DND-41 (cell line): Measurements from ENCODE around the gene KRTAP10-6.
"Not testable (repeated sequence)": the region's sequence is repeated elsewhere in the genome, so short reads cannot be mapped to it uniquely, and the experiment has no call there.

Experiments
- ATAC-seq: fragments of 200-7000 bp; cut with Tn5 transposase; 3 replicates; pipeline ENCODE4 v1.9.1; 2021; ENCODE audit warnings: low read depth; ENCODE audit not compliant: insufficient read depth
- DNase-seq: peaks from one replicate; pipeline ENCODE4 v3.0.0-alpha.2; 2020
- H2AFZ ChIP-seq: 2 replicates; pipeline ENCODE4 v1.6.0; 2012; ENCODE audit warnings: low read depth, low read length
- H3K27ac ChIP-seq: 2 replicates; pipeline ENCODE4 v1.5.1; 2012; ENCODE audit warnings: low read length, inconsistent platforms
- H3K27me3 ChIP-seq: fragments of 200-600 bp; sonication (generic); 2 replicates; pipeline ENCODE4 v1.6.0; 2012; ENCODE audit warnings: low read length, mild to moderate bottlenecking, inconsistent platforms; ENCODE audit not compliant: insufficient read depth, poor library complexity
- H3K36me3 ChIP-seq: 2 replicates; pipeline ENCODE4 v1.5.1; 2012; ENCODE audit warnings: low read length, inconsistent platforms; ENCODE audit not compliant: insufficient read depth
- H3K4me1 ChIP-seq: 2 replicates; pipeline ENCODE4 v1.5.1; 2012; ENCODE audit warnings: mild to moderate bottlenecking, low read length; ENCODE audit not compliant: insufficient read depth
- H3K4me2 ChIP-seq: 2 replicates; pipeline ENCODE4 v1.6.0; 2012; ENCODE audit warnings: mild to moderate bottlenecking, moderate library complexity, low read length, inconsistent platforms; ENCODE audit not compliant: insufficient read depth
- H3K4me3 ChIP-seq, 2 experiments: fragments of 200-600 bp in 1 of 2; shearing (Covaris generic) in 1 of 2; 2 replicates each; pipeline ENCODE4 v1.5.1; 2012 to 2016; ENCODE audit warnings: inconsistent platforms in 2 of 2, low read length in 2 of 2, mild to moderate bottlenecking in 2 of 2, low read depth in 1 of 2, moderate library complexity in 1 of 2
- H3K79me2 ChIP-seq: 2 replicates; pipeline ENCODE4 v1.6.0; 2012; ENCODE audit warnings: low read length, inconsistent platforms; ENCODE audit not compliant: insufficient read depth
- H3K9ac ChIP-seq: 2 replicates; pipeline ENCODE4 v1.6.0; 2012; ENCODE audit warnings: low read depth, mild to moderate bottlenecking, inconsistent platforms, low read length, moderate library complexity
- H3K9me3 ChIP-seq: 2 replicates; pipeline ENCODE4 v1.5.1; 2012; ENCODE audit warnings: low read length, moderate library complexity, mild to moderate bottlenecking, inconsistent platforms; ENCODE audit not compliant: insufficient read depth, severe bottlenecking
- H4K20me1 ChIP-seq: 2 replicates; pipeline ENCODE4 v1.6.0; 2012; ENCODE audit warnings: low read length; ENCODE audit not compliant: insufficient read depth
- EZH2 ChIP-seq: IDR thresholded peaks from 3 replicates; pipeline ENCODE4 v1.6.1; 2012; ENCODE audit warnings: borderline replicate concordance, low read depth, mild to moderate bottlenecking, moderate library complexity, low read length, inconsistent platforms; ENCODE audit not compliant: severe bottlenecking
- TF ChIP-seq, protein P1 (sequence below): IDR thresholded peaks from 2 replicates; pipeline ENCODE4 v1.5.1; 2012; ENCODE audit warnings: borderline replicate concordance, low read length, moderate library complexity, mild to moderate bottlenecking; ENCODE audit not compliant: poor library complexity, severe bottlenecking; ENCODE audit errors: extremely low read depth

Gene KRTAP10-6

DNA sequence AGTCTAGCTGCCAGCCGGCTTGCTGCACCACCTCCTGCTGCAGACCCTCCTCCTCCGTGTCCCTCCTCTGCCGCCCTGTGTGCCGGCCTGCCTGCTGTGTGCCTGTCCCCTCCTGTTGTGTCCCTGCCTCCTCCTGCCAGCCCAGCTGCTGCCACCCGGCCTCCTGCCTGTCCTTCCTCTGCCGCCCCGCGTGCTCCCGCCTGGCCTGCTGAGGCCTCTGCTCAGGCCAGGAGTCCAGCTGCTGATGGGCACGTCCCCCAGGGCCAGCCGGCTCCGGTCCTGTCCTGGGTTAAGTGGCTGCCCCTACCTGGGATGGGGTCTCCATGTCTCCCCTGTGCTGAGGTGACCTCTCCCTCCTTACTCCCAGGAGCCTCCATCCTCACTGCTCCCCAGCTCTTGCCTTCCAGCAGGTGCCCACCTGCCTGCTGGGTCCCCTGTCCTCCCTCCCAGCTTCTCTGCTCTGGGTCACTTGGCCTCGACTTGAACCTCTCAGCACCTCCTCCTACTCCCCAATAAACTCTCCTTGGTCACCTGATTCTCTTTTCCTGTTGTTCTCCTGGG is 20.4 kb upstream of the KRTAP10-6 start:
- H3K9ac ChIP-seq = no peak overlapping the region
- peaks cover 21% of the 10 kb centered on the region for H3K9me3 ChIP-seq
- no peak overlapping the region for H3K4me2 ChIP-seq
- H3K36me3 ChIP-seq = no peaks in the 10 kb centered on the region
- H2AFZ ChIP-seq = no peak overlapping the region
- no peaks in the 10 kb centered on the region for H3K27me3 ChIP-seq
- H3K79me2 ChIP-seq = no peaks in the 10 kb centered on the region
- H4K20me1 ChIP-seq = no peaks in the 10 kb centered on the region
- no peak overlapping the region for H3K27ac ChIP-seq
- no peaks in the 10 kb centered on the region for H3K4me1 ChIP-seq
- ATAC-seq (no peak), DNase-seq (no peak)
- TF ChIP-seq, protein P1, sequence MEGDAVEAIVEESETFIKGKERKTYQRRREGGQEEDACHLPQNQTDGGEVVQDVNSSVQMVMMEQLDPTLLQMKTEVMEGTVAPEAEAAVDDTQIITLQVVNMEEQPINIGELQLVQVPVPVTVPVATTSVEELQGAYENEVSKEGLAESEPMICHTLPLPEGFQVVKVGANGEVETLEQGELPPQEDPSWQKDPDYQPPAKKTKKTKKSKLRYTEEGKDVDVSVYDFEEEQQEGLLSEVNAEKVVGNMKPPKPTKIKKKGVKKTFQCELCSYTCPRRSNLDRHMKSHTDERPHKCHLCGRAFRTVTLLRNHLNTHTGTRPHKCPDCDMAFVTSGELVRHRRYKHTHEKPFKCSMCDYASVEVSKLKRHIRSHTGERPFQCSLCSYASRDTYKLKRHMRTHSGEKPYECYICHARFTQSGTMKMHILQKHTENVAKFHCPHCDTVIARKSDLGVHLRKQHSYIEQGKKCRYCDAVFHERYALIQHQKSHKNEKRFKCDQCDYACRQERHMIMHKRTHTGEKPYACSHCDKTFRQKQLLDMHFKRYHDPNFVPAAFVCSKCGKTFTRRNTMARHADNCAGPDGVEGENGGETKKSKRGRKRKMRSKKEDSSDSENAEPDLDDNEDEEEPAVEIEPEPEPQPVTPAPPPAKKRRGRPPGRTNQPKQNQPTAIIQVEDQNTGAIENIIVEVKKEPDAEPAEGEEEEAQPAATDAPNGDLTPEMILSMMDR = no peak
- no peak for TF ChIP-seq EZH2
- no peak overlapping the region for H3K4me3 ChIP-seq

DNA sequence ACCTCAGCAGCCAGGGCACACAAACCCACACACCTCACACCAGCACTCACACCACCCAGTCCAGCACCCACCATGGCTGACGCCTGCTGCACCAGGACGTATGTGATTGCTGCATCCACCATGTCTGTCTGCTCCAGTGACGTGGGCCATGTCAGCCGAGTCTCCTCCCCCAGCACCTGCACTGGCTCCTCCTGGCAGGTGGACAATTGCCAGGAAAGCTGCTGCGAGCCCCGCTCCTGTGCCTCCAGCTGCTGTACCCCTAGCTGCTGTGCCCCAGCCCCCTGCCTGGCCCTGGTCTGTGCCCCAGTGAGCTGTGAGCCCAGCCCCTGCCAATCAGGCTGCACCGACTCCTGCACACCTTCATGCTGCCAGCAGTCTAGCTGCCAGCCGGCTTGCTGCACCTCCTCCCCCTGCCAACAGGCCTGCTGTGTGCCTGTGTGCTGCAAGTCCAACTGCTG is 19.8 kb upstream of the KRTAP10-6 start, which contains the start of gene KRTAP10-8:
KRTAP10-8 (plus strand) TSS at position 51 of the 458 bp plus-strand sequence; CDS start at position 73, 22 bp downstream.
- TF ChIP-seq EZH2 = no peak
- TF ChIP-seq, protein P1 = no peak
- H3K4me3 ChIP-seq = no peak within 1 kb of the TSS
- H3K27ac ChIP-seq = no peak within 1 kb of the TSS
- peaks cover 21% of the 10 kb centered on the region for H3K9me3 ChIP-seq
- ATAC-seq (no peak), DNase-seq (no peak)
- H3K79me2 ChIP-seq = no peaks in the 10 kb centered on the region
- no peaks in the 10 kb centered on the region for H4K20me1 ChIP-seq
- no peaks in the 10 kb centered on the region for H3K36me3 ChIP-seq
- no peak within 1 kb of the TSS for H3K9ac ChIP-seq
- no peak within 1 kb of the TSS for H2AFZ ChIP-seq
- H3K4me2 ChIP-seq = no peak within 1 kb of the TSS
- no peaks in the 10 kb centered on the region for H3K27me3 ChIP-seq
- no peaks in the 10 kb centered on the region for H3K4me1 ChIP-seq

DNA sequence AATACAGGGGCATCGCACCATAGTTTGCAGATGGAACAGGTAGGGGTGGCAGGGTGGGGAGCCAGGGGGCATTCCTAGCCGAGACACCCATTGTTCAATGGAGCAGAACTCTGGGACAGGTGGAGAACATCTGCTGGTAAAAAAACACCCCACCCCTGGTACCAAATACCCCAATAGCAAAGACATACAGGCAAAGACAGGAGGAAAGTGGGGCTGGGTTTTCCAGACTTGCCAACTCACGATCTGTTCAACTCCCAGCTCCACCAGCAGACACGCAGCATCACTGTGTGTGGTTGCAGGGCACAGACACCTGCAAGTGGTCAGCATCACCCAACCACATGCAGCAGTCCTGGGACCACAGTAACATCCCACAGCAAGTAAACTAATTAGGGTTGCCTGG is 19.2 kb upstream of the KRTAP10-6 start:
- no peak for ATAC-seq
- peaks cover 21% of the 10 kb centered on the region for H3K9me3 ChIP-seq
- H3K4me2 ChIP-seq = no peak overlapping the region
- no peaks in the 10 kb centered on the region for H4K20me1 ChIP-seq
- H3K79me2 ChIP-seq = no peaks in the 10 kb centered on the region
- H3K27ac ChIP-seq = no peak overlapping the region
- TF ChIP-seq, protein P1 = no peak
- no peak for TF ChIP-seq EZH2
- no peak overlapping the region for H3K4me3 ChIP-seq
- no peak overlapping the region for H2AFZ ChIP-seq
- H3K36me3 ChIP-seq = no peaks in the 10 kb centered on the region
- no peaks in the 10 kb centered on the region for H3K27me3 ChIP-seq
- H3K4me1 ChIP-seq = no peaks in the 10 kb centered on the region
- no peak for DNase-seq
- H3K9ac ChIP-seq = no peak overlapping the region

DNA sequence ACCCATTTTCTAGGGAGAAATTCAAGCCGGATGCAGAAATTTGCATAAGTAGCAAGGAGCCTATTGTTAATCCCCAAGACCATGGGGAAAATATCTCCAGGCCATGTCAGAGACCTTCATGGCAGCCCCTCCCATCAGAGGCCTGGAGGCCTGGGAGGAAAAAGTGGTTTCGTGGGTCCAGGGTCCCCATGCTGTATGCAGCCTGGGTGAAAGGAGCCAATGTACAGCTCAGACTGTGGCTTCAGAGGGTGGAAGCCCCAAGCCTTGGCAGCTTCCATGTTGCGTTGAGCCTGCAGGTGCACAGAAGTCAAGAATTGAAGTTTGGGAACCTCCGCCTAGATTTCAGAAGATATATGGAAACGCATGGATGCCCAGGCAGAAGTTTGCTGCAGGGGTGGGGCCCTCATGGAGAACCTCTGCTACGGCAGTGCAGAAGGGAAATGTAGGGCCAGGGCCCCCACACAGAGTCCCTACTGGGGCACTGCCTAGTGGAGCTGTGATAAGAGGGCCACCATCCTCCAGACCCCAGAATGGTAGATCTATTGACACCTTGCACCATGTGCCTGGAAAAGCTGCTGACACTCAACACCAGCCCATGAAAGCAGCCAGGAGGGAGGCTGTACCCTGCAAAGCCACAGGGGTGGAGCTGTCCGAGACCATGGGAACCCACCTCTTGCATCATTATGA is 18.0 kb upstream of the KRTAP10-6 start:
- not testable (repeated sequence) for H3K4me1 ChIP-seq, H3K27me3 ChIP-seq, H4K20me1 ChIP-seq, DNase-seq, H3K4me2 ChIP-seq, H2AFZ ChIP-seq, H3K79me2 ChIP-seq, H3K36me3 ChIP-seq, H3K27ac ChIP-seq, H3K9ac ChIP-seq, ATAC-seq, H3K4me3 ChIP-seq
- H3K9me3 ChIP-seq = peaks cover 19% of the 10 kb centered on the region
